Activated naive CD4-positive, alpha-beta T cell treated with Interleukin-2 at 50 U/mL for 16 hours (primary cell): ENCODE results near the gene FAM229A.
"Not testable (repeated sequence)": the region's sequence is repeated elsewhere in the genome, so short reads cannot be mapped to it uniquely, and the experiment has no call there.

Experiments
- DNase-seq: peaks from one replicate; pipeline ENCODE4 v3.0.0-alpha.2; 2020

The FAM229A gene

GRCh38 chr1:32376199-32376598 lies 13.9 kb upstream of the FAM229A start:
- DNase-seq, result no peak

GRCh38 chr1:32373996-32374592 lies 11.8 kb upstream of the FAM229A start:
- no peak for DNase-seq

GRCh38 chr1:32372149-32372756 lies 10.0 kb upstream of the FAM229A start:
- DNase-seq, result peak; percentile 35

GRCh38 chr1:32367912-32368635 lies 5.8 kb upstream of the FAM229A start:
- no peak for DNase-seq

- DNase-seq, result no peak
These were observed 3.2 kb upstream of the FAM229A start for GRCh38 chr1:32365445-32365844.

- DNase-seq, result no peak
These were observed 2.6 kb upstream of the FAM229A start for GRCh38 chr1:32364836-32365235.

GRCh38 chr1:32363713-32364112 lies 1.4 kb upstream of the FAM229A start:
- no peak for DNase-seq

GRCh38 chr1:32361674-32362473 lies 411 bp downstream of the FAM229A start:
- peak; percentile 26 for DNase-seq

- DNase-seq, result no peak
These were observed 994 bp downstream of the FAM229A start for GRCh38 chr1:32361308-32361673.

GRCh38 chr1:32358435-32358834 lies 3.9 kb downstream of the FAM229A start:
- DNase-seq, result no peak

GRCh38 chr1:32357614-32358013 lies 4.7 kb downstream of the FAM229A start:
- no peak for DNase-seq

GRCh38 chr1:32356478-32356877 lies 5.8 kb downstream of the FAM229A start:
- DNase-seq, result no peak

- not testable (repeated sequence) for DNase-seq
These were observed 6.5 kb downstream of the FAM229A start for GRCh38 chr1:32355778-32356177.

- no peak for DNase-seq
These were observed 8.3 kb downstream of the FAM229A start for GRCh38 chr1:32353886-32354570.

- DNase-seq, result no peak
These were observed 8.9 kb downstream of the FAM229A start for GRCh38 chr1:32353431-32353830.

GRCh38 chr1:32352831-32353383 lies 9.4 kb downstream of the FAM229A start:
- DNase-seq, result no peak

GRCh38 chr1:32352239-32352745 lies 10.0 kb downstream of the FAM229A start:
- DNase-seq, result no peak

GRCh38 chr1:32351399-32352238 lies 10.7 kb downstream of the FAM229A start:
- peak; percentile 91 for DNase-seq

GRCh38 chr1:32350785-32351398 lies 11.4 kb downstream of the FAM229A start:
- DNase-seq, result peak; percentile 77

GRCh38 chr1:32349211-32349708 lies 13.0 kb downstream of the FAM229A start:
- DNase-seq, result no peak
